MV-4-11 (cell line): Measurements from ENCODE around the gene CHPF.

Source experiments
- DNase-seq: peaks from one replicate; lab custom pipeline; 2025; lab: John Stamatoyannopoulos, UW

CHPF gene

DNA sequence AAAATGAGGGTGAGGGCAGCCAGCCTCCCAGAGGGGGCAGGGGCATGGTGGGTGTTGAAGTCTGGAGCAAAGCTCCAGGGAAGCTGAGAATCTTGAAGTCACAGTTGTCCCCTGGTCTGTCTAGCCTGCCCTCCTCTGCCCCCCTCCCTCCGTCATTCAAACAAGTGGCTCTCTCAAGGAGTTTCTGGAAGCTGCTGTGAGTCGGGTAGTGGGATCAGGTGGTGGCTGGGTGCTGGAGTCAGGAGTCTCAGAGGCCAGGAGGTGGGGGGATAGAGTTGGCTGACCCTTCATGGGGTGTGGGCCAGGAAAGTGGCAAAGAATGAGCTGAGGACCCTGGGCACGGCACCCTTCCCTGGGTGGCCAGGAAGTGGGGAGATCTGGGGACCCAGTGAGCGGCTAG is 29.8 kb downstream of the CHPF start:
- no peak for DNase-seq

DNA sequence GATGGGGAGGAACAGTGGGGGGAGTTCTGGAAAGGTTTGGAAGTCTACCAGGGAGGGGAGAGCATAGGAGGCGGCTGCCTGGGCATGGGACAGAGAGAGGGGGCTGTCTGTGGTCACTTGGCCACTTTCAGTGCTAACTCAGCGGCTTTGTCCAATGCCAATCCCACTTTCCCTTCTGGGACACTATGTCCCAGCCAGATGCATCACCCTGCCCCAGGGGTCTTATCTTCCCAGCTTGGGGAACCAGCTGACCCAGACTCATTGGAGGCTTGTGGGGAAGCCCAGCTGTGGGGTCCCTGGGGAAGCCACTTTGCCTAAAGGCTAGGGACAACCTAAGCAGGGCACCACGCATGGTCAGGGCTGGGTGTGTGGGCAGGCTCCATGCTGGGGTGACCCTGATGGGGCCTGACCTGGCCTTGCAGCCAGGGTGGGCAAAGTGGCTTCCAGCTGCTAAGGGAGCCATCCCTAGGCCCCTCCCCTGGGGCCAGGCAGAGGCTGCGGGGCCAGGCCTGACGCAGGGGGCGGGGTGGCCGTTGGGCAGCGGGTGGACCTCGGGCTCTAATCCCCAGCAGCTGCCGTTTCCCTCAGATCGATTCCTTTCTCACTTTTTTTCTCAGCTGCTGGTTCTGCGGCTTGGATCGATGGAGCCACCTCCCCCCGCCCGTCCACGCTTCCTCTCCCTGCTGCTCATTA is 30.9 kb downstream of the CHPF start:
- no peak for DNase-seq

DNA sequence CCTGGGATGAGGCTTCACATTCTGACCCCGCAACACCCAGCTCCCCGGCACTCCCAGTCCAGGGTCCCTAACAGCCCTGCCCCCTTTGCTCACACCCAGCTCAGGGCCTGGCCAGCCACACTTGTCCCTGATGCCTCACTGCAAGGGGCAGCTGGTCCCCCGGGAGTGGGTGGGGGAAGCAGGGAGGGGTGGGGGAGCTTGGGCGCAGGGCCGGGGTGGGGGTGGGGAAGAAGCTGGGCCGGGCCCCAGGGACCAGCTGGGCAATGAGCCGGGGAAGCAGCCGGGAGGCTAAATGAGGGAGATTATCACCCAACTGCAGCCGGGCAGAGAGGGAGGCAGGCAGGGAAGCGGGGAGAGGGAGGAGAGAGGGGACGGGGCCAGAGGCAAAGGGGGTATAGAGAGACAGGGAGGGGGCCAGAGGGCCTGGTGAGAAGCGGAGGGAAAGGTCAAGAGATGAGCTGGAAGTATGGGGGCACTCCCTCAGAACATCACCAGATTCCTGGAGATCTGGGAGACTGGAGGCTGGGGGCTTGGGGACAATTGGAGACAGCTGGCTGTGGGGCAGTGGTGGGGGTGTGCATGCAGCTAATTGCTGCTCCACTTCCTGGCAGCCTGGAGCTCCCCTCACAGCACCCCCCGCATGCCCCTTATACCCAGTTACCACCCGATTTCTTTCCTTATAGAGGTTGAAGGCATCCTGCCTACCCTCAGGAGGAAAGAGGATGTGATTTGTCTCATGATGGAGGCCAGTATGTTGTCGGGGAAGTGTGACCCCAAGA is 31.9 kb downstream of the CHPF start:
- no peak for DNase-seq

DNA sequence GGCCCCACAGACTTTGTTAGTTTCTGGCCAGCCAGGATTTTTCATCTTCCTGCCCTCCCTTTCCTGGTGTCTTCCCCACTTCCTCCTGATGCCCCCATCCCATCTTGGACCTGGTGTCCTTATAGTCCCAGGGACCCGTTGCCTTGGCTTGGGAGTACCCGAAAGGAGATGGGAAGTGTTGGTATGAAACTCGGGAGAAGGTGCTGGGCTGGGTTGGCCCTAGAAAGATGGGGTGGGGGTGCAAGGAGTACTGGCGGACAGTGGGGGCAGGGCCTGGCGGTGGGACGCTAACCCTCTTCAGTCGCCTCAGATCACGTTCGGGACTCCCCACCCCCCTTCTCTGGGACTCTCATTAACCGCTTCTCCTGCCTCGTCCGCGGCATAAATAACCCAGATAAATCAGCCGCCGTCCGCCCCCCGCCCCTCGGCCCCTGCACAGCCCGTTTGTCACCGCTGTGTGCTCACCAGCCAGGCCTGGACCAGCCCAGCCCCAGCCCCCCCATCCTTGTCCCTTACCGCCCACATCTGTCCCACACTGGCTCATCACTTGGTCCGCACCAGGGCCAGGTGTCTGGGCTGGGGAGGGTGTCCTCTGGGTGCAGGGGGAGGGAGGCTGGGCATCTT is 33.0 kb downstream of the CHPF start:
- no peak for DNase-seq

DNA sequence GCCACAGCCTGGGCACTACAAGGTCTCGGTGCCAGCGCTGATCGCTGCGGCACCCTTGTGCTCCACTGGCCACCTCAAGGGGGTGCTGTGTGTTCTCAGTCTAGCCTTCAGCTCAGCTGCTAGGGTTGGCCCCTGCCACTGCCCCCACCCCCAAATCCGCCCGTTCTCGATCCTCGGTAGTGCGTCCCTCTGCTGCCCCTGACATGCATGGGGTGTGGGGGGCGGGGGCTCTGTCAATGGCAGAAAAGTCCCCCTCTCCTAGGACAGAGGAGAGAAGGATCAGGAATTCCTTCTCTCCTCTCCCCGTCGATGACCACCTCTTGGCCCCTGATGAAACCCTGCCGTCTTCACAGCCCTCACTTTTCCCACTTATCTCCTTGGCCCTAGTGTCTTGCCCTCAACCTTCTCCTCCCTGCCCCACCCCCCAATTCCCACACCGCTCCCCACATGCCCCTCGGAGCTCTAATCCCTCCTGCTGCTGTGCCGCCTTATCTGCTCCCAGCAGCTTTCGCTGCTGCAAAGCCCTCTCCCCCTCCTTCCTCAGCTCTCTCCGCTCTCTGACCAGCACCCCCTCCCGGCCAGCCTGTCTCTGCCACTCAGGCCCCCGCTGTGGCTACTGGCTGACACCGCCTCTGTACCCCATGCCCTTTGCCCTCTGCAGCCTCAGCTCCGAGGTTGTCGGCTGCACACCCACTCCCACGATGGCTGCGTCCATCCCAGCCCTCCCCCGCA is 33.7 kb downstream of the CHPF start:
- peak; percentile 12 for DNase-seq

DNA sequence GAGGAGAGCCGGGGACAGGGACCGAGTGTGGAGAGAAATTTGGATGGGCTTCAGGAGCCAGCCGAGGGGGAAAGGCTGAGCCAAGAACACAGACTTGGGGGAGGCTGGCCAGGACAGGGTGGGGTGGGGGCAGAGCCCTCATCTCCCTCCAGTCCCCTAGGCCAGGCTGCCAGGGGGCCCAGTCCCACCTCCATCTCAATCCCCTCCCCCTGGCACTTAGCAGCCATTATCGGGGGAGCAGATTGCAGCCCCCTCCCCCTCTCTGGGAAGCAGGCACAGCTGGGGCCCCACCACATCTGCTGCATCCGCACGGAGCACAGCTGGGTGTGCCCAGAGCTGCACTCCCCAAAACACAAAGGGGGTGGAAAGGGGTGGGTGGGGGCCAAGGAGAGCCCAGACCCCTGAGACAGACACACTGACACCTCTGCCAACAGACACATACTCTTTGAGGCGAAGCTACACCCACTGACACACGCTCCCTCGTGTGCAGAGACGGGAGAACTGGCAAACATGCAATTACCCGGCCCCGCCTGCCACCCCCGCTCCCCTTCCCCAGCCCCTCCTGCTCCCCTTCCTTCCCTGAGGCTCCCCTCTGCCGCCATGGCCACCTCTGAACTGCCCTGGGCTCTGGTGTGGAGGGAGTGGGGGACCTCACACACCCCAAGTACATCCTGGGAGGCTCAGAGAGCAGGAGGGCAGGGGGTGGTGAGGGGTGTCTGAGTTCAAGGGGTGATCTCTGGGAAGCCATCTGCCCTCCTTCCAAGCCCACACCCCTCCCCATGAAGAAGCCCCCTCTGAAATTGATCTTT is 34.4 kb downstream of the CHPF start:
- no peak for DNase-seq

DNA sequence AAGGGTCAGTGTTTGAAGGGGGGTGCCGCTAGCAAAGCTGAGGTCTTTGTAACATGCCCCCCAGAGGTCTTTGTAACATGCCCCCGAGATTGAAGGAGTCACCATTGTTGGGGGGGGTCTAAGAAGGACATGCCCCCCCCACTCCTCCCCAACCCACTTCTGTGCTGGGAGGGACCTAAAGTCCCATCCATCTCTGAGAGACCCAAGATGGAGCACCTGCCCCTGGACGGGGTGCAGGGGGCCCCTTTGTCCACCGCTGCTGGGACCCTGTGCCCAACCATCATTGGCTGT is 35.2 kb downstream of the CHPF start:
- DNase-seq, result no peak

DNA sequence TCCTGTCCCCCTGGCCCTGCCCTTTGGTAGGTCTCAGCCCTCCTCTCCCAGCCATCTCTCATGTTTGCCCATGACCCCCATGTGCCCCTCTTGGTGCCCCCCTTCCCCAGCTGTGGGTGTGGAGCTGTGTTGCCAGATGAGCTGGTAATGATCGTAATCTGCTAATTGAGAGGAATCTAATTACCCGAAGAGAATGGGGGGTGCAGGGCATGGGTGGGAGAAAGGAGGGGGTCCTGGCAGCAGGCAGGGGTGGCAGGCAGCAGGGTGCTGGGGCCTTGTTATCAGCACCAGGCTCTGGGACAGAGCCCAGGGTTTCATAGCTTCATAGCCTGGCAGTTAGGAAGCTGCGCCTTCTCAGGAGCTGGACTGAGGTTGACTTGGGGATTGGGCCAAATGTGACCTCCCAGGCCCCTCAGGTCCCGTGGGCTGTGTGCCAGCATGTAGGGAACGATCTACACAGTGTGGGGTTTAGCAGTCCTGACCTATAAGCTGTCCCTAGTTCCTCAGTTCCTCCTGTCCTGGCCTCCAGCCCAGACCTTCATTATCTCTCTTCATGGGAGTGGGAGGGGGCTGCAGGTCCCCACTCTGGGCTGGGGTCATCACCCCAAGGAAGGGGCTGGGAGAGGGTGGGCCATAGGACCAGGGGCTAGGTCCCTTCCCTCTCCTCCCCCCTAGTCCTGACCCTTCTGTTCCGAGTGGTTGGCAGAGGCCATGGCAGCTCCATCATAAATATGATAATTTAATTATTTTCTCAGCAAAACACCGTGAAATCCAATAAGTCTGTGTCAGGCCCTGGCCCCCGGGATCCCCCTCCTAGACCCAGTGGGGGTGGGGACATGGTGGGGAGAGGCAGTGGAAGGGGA is 35.8 kb downstream of the CHPF start:
- DNase-seq, result no peak

DNA sequence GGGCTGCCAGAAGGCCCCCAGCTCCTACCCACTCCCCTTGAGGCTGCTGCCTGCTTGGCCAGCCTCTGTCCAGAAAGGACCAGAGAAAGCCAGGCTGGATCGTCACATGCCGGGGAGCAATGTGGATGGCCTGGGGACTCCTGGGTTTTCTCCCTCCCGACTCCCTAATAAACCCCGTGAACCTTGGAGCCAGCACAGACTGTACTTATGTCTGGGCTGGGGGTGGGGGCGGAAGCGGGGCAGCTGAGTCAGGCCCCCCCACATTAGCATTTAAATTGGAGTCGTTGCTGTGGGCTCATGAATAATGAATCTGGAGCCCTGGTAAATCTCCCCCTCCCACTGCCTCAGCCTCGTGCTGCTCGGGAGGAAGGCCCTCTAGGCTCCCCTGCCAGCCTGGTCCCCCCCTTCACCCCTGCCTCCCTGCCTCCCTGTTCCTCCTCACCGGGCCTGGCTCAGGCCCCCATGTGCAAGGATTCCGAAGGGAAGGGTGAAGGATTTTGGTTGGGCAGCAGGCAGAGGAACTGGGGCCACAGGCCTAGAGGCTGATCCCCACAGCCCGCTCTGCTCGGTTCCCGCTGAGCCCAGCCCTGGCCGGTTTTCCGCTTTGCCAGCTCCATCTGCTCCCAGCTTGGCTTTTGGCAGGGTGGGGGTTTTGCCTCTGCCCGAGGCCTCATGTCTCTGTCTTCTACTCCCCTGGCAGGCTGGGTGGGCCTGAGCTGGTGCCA is 36.6 kb downstream of the CHPF start:
- no peak for DNase-seq

DNA sequence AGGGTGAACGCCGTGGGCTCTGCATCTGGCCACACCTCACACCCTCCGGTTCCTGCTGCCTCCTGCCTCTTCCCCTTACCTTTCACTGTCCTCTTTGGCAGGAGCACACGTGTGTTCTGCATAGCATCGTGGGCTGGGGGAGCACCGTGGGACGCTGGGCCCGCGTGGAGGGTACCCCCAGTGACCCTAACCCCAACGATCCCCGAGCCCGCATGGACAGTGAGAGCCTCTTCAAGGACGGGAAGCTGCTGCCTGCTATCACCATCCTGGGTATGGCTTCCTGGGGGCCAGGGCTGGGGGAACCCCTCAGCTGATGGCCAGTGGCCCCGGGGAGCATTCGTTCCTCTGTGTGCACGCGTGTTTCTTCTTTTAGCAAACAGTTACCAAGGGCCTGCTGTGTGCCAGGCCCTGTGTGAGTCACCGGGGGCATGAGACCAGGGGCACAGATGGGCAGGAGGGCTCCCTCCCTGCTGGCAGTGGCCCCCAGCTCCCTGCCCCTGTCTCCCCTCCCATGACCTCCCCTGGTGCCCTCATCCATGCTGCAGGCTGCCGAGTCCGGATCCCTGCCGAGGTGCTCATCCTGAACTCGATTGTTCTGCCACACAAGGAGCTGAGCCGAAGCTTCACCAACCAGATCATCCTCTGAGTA is 37.3 kb downstream of the CHPF start:
- no peak for DNase-seq

DNA sequence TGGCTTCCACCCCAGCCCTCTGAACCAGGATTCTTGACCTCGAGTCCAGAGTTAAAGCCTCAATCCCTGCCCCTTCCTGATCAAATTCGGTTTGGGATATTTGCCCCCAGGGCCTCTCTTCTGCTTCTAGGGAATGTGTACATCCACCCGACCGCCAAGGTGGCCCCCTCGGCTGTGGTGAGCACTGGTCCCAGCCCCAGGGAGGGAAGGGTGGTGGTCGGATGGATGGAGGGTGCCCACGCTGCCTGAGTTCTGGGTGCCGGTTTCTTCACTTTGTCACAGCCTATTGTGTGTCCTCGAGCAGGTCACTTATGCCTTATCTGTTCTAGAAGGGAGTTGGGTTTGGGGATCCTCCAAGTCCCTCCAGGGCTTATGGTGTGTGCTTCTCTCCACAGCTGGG is 38.0 kb downstream of the CHPF start:
- DNase-seq, result no peak

DNA sequence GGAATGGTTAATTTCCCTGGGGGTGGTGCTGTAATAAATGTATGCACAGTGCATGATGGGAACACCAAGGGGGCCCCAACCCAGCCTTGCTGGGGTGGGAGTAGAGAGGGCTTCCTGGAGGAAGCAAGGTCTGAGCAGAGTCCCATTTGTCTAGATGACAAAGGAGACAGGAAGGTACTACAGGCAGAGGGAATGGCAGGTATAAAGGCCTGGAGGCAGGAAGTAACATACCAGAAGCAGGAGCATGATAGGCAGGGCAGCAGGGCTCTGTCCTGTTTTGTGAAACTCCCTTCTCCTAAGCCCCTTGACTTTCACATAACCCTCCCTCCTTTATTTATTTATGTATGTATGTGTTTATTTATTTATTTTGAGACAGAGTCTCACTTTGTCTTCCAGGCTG is 41.0 kb downstream of the CHPF start:
- DNase-seq, result no peak

DNA sequence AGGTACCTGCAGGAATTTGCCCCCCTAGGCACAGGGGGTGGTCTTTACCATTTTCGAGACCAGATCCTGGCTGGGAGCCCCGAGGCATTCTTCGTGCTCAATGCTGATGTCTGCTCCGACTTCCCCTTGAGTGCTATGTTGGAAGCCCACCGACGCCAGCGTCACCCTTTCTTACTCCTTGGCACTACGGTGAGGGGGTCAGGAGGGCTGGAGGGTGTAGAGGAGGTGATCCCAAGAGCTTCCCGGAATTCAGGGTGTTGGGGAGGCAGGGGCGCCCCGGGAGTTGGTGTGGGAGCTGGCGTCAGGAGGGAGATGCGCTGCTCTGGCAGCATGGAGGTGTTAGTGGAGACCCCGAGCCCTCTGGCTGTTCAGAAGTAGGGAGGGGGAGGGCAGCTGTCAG is 41.8 kb downstream of the CHPF start:
- DNase-seq, result no peak

DNA sequence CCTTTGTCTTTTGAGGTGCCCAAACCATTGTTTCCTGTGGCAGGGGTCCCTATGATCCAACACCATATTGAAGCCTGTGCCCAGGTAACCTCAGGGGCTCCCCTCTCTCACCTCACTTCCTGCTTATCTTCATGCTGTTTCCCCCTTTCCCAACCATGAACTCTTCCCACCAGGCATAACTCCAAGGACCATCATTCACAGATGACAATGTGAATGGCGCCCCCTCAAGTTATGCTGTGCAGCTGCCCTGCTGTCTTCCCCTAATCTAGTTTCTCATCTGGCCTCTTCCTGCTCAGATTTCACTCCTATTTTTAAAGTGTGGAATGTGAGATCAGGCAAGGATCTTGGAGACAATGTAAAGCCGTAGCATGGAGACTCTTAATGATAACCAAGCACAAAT is 43.5 kb downstream of the CHPF start:
- no peak for DNase-seq

DNA sequence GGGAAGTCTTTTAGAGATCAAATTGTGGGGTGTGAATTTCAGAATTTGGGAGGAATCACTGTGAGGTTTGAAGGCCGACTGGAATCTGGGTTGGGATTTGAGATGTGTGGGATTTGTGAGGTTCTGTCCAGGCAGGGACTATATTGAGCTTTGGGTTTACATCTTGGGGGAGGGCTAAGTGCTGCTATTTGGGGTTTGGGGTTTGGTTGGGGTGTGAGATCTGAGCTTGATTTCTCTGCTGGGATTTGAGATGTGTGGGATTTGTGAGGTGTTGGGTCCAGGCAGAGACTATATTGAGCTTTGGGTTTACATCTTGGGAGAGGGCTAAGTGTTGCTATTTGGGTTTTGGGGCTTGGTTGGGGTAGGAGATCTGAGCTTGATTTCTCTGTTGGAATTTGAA is 44.1 kb downstream of the CHPF start:
- DNase-seq, result no peak

DNA sequence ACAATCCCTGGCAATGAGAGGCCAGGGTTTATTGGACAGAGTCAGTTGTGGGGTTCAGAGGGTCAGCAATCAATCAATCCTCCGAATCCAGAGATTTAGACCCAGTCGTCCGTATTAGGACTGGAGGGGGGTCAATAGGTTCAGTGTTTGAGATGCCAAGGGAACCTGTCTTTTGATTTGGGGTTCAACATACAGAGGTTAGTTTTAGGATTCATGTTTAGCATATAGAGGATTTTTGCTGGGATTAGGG is 44.6 kb downstream of the CHPF start:
- no peak for DNase-seq

DNA sequence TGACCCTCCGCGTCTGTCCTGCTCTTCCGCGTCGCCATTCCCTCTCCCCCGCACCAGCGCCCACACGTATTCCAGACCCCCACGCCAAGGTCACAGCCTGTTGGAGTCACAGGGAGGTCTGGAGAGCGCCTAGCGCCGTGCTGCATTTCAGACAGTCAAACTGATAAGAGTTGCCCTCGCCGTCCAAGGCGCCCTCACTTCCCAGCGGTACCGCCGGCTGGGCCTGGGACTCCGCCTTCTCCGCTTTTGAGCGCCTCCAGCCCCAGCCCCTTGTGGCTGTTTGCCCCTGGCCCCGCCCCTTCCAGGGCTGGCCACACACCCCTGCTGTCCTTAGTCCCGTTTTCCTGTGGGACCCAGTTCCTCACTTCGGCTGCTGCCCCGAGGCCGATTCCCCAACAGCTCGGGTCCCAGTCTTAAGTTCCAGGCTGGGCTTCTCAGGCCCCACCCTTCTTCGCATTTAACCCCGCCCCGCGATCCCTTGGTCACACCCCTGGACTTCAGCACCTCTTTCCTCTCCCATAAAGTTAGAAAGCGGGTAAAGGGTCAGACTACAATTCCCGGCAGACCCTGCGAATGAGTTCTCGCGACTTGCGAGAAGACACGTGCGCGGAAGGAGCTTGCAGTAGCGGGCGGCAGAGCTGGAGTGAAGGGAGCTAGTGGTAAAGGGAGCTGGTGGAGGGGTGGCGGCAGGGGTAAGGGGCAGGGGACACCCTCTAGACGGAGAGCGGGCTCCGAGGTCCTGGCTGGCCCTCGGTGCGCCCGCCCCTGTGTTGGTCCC is 45.1 kb downstream of the CHPF start, which contains the start of gene GMPPA:
TSS of gene GMPPA (plus strand) at position 612 of the 778 bp plus-strand sequence. CDS start 1,085 bp downstream, outside the sequence.
- DNase-seq, result peak; percentile 98

DNA sequence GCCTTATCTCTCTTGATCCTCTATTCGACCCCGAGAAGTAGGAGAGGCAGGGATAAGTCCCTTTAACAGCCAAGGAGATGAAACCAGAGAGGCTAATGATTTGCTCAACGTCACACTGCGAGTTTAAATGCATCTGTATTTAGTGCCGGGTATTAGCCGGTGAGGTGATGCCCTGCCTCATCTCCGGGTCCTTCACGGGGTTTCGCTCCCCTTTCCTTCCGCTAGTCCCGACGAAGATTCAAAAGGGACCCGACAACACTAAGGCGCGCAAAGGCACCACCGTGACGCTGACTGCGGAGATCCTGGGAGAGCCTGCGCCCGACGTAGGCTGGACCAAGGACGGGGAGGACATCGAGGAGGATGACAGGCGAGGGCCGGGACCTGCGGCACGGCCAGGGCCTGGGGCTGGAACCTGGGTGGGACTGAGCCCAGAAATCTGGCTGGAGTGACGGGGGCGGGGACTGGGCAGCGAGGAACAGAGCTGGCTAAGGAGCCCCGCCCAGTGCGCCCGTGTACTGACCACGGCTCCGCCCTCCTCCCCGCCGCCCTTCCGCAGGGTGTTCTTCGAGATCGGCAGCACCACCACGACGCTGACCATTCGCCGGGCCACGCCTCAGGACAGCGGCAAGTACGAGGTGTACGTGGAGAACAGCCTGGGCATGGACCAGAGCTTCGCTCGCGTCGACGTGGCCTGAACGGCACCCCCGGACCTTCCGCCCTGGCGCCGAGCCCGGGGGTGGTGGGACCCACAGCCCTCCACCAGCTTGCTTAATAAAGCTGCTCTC is 45.9 kb downstream of the CHPF start:
- DNase-seq, result peak; percentile 36
